Measurements from ENCODE around the gene ASB2. TPM values are rescaled to one million over a fixed set of nuclear protein-coding genes. Genes with fewer than 3 reads are reported as not detected.

The ASB2 gene
- total RNA-seq, 1 experiment from 2014 or later: not detected

DNA sequence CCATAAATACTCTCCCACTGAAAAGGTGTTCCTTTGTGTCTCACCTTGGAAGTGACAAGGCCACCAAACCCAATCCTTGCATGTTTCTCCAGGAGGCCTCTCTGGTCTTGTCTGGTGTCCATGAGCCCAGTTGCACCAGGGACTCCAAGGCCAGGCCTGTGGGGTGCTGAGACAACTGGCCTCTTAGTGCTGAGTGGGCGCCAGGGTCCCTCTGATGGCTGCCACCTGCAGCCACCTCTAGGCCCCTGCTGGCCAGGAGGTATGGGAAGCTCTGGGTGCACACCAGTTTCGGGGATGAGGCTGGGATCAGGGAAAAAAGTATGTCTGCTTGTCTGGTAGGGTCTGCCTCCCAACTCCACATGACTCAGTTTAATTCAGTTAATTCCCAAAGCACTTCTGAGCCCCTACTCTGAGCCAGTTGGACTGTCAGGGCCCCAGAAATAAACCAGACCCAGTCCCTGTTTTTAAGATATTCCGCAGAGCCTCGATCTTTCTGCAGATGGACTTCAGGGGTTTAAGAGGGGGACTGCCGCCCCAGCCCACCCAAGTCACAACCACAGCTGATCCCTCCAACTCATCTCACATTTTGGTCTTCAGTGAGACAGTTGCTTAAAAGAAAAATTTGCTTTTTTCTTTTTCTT, 64.3 kb downstream of the ASB2 start:
- no peak for DNase-seq (ENCODE audit: extremely low read depth, low read depth)

DNA sequence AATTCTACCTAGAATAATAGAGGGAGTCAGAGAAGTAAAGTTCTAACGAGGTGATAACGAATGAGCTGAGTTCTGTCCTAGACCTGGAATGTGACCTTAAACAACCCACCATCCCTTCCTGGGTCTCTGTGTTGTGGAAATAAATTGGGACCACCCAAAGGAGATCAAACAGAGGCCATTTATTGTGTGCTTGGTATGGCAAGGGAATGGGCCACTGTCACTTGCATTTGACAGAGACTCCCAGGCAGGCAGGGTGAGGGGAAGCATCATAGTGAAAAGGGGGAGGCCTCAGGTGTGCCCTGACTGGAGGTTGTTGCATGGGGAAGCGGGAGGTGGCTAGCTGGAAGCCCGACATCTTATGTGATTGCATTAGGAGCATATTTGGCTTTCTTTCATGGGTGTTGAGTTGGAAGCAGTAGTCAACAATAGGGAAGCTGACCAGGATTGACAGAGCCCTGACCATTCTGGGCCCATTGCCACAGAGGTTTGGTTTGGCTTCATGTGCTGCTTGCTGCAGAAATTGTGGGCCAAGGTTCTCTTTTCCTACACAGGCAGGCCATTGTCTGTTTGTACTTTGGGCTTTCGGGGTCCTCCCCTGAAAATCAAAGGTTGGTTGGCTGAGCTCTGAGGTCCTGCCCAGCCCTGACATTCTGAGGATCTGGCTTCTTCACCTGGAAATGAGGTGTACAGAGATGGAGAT, 66.8 kb downstream of the ASB2 start:
- no peak for DNase-seq (ENCODE audit: extremely low read depth, low read depth)

DNA sequence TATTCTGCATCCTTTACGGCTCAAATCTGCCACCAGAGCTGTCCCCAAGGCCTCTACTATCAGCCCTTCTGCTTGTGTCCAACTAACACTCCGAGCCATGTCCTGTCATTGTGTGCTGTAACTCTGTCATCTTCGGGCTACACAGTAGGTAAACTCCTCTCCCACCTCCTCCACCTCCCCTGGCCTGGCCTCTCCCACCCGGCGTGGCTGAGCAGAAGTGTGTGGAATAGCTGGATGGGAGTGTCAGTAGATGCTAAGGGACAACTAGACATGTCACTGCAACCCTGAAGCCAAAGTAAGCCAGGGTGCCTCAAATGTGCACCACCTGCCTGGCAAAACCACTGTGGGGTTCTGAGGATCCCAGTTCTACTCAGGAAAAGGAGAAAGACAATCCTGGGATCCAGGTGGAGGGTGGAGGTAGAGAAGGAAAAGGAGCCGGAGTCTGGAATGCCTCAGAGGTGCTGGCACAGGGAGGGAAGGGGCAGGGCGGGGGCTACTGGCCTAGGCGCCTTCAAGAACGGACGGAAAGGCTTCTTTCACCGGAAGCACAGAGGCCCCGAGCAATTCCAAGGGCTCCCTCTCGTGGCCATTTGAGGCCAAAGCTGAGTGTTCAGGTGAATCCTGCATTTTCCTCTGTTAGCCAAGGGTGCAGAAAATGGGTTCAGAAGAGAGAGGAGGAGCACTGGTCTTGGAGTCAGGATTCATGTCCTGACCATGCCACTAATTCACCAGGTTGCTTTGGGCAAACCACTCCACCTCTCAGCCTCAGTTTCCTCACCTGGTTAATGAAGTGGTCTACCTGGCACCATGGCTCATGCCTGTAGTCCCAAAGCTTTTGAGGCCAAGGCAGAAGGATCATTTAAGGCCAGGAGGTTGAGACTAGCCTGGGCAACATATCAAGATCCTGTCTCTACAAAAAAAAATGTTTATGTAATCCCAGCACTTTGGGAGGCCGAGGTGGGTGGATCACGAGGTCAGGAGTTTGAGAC, 69.7 kb downstream of the ASB2 start:
- DNase-seq (ENCODE audit: extremely low read depth, low read depth): peak; percentile 66

DNA sequence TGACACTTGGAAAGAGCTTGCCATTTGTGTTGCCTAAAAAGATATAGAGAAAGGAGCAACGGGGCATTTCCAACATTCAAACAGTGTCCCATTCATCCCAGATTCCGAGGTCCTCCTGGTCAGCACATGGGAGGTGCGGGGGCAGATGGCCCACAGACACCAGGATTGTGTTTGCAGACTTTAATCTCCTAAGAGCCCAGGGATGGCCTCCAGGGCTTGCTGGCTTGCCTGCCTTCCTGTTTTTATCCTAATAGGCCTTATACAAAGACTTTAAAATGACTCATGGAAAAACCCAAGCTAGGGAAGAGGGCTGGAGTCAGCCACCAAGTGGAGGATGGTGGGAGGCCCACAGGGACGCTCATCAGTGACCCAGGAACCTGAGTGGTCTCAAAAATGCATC, 70.7 kb downstream of the ASB2 start:
- no peak for DNase-seq (ENCODE audit: extremely low read depth, low read depth)

DNA sequence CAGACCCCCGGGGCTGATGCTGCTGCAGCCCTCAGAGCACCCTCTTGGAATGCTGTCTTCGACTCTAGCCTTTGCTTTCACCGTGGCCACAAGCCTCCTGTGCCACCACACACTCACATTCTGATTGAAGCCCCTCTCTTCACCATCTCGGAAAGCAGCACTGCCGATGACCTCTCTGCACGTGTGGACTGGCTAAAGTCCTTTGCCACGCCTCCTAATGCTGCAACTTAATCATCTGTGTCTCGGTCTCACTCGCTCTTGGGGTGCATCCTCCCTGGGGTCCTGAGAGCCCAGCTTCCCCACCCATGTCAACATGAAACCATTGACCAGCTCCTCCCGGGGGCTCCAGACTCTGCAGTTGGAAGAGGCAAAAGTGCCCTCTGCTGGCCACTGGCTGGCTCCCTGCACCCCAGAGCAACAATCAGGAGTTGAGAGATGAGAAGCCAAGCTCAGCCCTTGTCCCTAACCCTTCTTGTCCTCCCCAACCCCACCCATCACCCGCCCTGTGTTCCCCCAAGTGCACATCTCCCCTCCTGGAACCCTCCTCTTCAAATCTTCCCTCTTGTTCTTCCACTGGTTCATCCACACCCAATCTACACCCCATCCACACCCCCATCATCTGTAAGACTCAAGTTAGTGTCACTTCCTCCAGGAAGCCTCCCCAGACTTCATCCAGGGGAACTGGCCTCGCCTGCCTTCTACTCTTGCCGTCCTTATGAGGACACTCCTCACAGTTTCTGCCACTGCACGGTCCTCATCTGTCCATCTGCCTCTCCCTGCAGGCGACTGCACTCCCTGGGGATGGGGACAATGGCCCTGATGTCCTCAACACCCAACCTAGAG, 72.8 kb downstream of the ASB2 start:
- DNase-seq (ENCODE audit: extremely low read depth, low read depth): peak; percentile 3

DNA sequence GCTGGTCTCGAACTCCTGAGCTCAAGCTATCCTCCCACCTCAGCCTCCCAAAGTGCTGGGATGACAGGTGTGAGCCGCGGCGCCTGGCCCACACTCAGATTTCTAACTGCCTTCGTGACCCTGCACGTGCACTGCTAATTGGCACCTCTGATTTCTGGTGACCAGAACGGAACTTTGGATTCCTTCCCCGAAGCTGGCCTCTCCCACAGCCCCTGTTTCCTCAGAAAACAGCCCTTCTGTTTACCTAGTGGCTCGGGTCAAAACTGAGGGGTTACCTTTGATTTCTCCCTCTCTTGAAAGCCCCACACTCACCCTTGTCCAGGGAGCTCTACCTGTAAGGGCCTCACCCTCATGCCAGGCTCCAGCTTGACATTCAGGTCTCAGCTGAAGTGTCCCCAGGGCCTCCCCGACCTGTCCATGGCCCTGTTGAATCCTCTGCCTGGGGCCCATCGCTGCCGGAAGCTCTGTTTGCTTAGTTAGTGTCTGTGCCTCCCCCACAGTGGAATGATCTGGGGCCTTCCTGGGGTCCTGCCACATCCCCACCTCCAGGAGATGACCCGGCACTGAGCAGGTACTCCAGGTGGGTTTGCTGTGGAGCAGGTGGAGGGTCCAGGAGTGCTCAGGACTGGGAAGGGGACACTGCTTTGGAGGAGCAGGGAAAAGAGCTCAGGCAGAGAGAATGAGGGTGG, 73.6 kb downstream of the ASB2 start:
- DNase-seq (ENCODE audit: extremely low read depth, low read depth): no peak

DNA sequence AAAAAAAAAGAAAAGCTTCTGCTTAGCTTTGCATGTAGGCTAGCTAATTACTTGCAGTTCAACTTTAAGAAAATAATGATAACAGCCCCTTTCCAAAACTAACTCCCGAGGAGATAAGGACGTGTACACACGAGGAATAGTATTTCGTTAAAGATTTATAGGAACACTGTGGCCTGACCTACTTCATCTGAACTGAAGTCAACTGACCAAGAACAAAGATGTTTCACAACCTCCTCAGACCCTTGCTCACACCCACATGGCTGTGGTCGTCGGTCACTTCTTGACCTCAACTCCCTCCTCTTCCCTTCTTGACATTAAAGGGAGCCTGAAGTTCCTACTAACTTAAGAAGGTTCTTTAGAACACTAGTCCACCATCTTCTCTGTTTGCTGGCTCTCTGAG, 74.6 kb downstream of the ASB2 start:
- DNase-seq (ENCODE audit: extremely low read depth, low read depth): no peak

DNA sequence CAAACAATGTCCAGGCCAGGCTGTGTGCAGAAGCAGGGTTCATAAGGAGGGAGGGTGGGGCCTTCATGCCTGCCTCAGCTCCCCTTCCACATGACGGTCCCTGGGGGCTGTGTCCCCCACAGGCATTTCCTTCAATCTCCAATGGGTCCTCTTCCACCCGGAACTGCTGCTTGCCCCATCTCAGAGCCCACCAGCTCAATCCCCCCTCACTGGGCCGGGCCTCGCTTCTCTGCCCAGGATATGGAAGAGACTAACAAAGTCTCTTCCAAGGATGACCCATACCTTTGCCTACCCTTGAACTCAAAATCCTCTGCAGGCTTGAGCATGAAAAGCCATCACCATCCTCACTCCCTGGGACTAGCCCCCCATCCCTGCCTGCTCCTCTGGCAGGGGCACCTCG, 77.6 kb downstream of the ASB2 start:
- no peak for DNase-seq (ENCODE audit: extremely low read depth, low read depth)

DNA sequence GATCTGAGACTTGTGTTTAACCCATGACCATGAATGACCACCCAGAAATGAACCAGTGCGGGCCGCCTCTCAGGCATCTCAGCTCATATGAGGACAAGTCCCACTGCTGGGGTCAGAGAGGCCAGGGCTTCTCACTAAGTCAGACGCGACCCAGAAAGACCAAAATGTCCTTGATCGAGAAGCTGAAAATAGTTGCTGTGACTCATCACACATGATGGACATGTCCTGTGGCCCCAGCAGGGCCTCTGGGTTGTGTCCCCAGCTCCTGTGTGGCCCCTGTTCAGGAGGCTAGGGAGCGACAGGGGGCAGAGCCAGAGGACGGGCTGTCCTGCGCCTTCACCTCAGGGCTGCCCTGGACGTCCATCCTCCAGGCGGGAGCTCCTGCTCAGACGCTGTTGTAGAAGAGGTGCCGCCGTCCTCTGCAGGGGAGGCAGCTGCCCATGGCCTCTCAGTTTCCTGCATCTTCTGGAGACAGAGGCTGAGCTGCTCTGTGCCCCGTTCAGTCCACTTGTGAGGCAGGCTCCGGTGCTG, 78.2 kb downstream of the ASB2 start:
- DNase-seq (ENCODE audit: extremely low read depth, low read depth): no peak

DNA sequence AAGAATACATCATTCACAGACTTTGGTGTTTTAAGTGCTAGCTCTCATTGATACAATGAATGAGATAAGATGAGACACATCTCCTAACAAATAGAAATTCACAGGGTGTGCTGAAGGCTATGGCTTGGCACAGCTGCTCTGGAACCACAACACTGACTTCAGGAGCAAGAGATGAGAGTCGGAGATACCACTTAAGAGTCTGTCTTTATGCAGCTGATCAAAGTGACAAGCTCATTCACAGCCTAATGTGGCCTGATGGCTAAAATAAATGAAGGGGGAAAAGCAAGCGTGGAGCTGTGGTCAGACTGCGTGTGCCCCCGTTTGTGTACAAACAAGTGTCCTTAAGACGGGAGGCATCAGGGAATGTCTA, 78.9 kb downstream of the ASB2 start:
- no peak for DNase-seq (ENCODE audit: extremely low read depth, low read depth)

DNA sequence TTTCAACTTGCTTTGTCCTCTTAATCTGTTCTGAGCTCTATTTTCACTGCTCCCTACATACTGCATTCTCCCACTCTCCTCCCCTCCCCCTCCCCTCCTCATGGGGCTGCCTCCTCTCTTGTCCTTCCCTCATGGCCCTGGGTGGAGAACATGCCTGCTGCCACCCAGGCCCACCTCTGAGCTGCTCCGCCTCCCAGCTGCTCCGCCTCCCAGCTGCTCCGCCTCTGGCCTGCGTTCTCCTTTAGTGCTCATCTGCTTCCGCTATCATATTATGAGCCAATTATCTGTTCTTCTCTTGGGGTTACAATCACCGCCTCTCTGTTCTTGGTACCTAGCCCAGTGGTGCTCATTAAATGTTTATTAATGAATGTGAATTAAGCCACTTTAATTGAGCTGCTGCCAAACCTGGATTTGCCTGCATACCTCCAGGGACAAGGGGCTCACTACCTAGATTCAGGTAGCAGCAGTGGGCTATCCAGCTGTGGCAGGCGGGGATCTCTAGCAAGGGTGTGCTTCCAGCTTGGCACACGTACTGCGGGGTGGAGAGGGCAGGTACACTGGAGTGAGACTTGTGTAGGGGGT, 81.3 kb downstream of the ASB2 start:
- DNase-seq (ENCODE audit: extremely low read depth, low read depth): no peak

DNA sequence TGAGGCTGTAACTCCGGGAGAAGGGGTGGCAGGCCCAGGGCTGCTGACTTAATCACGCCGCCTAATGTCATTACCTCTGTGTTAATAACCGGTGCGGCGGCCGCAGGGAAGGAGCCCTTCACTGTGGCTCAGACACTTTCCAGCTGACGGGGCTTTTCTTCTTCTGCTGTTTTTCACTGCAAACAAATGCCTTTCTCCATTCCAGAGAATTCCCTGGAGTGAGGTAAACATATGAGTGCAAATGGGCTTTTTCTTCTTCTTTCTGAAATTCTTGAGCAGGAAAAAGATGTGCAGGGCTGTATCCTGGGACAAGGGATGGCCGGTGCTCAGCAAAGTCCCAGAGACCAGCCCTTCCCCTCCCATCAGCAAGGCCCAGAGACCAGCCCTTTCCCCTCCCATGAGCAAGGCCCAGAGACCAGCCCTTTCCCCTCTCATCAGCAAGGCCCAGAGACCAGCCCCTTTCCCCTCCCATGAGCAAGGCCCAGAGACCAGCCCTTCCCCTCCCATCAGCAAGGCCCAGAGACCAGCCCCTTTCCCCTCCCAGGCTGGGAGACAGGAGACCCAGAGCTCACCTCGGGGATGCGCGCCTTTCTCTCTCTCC, 82.6 kb downstream of the ASB2 start:
- DNase-seq (ENCODE audit: extremely low read depth, low read depth): no peak

DNA sequence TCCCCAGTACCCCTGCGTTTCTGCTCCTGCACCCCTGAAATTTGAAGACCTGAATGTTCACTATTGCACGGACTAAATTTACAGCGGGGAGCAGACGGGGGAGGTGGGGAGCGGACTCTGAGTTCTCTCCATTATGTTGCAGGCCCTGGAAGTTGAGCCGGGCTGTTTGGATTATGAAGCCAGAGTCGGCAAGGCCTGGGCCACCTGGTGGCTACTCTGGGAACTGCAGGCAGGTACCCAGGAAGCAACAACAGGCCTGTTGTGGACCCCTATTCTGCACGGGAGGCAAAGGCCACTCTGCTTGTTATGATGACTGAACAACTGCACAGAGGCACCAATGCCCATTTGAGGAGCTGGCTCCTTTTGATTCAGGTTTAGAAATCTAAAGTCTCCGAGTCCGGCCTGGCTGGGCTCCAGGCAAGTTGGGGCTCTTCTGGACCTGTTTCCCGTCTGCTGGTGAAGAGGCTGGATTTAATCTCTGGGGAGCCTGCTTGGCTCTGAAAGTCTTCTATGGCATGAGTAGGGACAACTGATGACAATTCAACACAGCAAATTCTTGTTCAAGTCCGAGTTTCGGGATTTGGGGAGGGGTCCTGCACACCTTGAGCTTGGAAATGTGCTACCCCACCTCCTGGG, 83.3 kb downstream of the ASB2 start:
- peak; percentile 52 for DNase-seq (ENCODE audit: extremely low read depth, low read depth)

DNA sequence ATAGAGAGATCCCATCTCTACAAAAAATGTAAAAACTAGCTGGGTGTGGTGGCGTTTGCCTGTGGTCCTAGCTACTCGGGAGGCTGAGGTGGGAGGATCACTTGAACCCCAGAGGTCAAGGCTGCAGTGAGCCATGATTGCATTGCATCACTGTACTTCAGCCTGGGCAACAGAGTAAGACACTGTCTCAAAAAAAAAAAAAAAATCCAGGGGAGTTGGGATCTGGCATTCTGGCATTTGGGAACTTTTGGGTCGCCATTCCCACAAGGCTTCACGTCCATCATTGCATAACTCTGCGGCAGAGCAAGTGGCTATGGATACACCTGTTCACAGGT, 83.9 kb downstream of the ASB2 start:
- no peak for DNase-seq (ENCODE audit: extremely low read depth, low read depth)

DNA sequence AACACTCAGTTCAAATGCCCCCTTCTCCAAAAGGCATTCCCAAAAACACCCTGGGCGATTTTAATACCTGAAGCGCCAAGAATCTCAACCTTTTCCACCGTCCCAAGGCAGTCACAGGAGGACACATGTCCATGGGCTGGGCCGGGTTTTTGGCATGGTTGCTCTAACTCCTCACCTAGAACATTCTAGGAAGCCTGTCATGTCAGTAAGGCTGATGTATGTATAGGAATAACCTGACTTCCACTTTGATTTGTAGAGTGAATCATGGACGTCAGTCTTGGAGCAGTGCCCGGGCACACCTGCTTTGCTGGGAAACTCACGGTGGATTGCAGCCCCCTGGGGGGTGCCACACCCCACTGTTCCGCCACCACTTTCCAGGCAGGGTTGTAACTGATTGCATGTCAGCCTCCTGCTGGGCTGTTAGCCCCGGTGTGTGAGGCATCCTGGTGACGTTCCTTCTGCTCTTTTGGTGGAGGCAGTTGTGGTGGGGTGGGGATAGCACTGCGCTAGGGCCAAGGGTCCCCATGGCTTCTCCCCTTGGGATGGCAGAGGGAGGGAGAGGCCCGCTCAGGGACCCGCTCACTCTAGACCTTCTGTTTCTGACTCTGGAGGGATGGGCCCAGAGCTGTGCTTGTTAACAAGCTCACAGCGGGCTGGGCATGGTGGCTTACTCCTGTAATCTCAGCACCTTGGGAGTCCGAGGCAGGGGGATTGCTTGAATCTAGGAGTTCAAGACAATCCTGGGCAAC, 84.4 kb downstream of the ASB2 start:
- no peak for DNase-seq (ENCODE audit: extremely low read depth, low read depth)

DNA sequence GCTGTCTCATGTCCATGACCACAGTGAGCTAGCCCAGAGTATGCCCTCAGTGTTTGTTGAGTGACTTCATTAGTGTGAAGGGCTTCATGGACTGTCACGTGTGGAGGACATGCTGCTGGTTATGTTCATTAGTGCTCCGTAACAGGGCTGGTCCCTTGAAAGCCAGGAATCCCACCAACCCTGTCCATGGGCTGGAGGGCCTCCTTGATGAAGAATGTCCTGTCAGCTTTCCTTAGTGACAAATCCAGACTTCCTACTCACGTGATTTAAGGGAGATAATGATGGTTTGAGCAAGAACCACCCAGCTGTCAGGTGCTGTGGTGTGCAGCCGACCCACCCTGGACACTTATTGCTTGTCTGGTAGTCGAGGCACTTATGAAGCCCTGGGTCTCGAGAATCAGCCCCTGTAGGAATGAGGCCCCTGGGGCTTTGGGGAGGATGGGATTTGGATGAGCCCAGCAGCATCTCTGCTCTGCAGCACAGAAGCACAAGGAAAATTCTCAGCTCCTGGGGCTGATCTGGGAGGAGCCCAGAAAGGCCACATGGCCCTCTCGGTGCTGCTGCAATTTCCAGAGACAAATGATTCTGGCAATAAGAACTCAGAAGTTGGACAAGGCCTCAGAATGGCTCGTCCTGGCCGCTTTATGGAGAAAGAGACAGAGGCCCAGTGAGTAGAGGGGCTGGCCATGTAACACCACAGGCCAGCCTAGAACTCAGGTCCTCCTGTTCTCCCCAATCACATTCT, 86.5 kb downstream of the ASB2 start:
- no peak for DNase-seq (ENCODE audit: extremely low read depth, low read depth)

DNA sequence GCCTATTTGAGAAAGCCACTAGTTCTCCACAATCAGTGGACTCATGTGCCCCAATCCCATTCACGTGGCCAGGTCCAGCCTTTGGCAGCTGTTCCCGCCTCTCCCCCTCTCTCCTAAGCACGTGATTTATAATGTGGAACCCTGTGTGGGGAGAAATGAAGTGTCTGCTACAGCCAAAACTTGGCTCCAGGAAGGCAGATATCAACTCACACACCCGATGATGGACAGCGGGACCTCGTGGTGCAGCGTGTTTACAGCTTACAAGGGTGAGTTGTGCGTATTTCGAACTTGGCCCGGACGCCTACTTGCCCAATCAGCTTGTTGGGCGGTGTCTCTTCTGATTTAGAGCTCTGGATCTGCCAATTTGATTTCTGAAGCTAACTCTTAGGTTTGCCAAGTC, 87.4 kb downstream of the ASB2 start:
- DNase-seq (ENCODE audit: extremely low read depth, low read depth): no peak

Data from NCI-H460 (cell line).